GM23248 (cell line): ENCODE data around the gene TNKS2. TPM values are rescaled to one million over a fixed set of nuclear protein-coding genes. Genes with fewer than 3 reads are reported as not detected.

Experiments used
- DNase-seq: peaks from one replicate; pipeline ENCODE4 v3.0.0-alpha.2; 2015
- H2AFZ ChIP-seq: fragments of 200-600 bp; sonication (generic); 2 replicates; pipeline ENCODE4 v1.6.1; 2016; ENCODE audit warnings: antibody characterized with exemption
- H3F3A ChIP-seq: fragments of 200-600 bp; sonication (generic); 2 replicates; pipeline ENCODE4 v1.6.1; 2016; ENCODE audit warnings: mild to moderate bottlenecking, antibody characterized with exemption, mixed run types; ENCODE audit not compliant: insufficient read depth
- H3K27ac ChIP-seq: fragments of 200-600 bp; sonication (generic); 2 replicates; pipeline ENCODE4 v1.5.1; 2016; ENCODE audit warnings: mild to moderate bottlenecking
- H3K27me3 ChIP-seq: fragments of 200-600 bp; sonication (generic); replicated peaks from 2 replicates; pipeline ENCODE4 v1.6.1; 2016; ENCODE audit warnings: mild to moderate bottlenecking; ENCODE audit not compliant: insufficient read depth
- H3K36me3 ChIP-seq: fragments of 200-600 bp; sonication (generic); 2 replicates; pipeline ENCODE4 v1.6.1; 2016; ENCODE audit warnings: low read depth, mild to moderate bottlenecking
- H3K4me1 ChIP-seq: fragments of 200-600 bp; sonication (generic); 2 replicates; pipeline ENCODE4 v1.6.1; 2016; ENCODE audit warnings: mild to moderate bottlenecking; ENCODE audit not compliant: insufficient read depth
- H3K4me2 ChIP-seq: fragments of 200-600 bp; sonication (generic); one replicate; pipeline ENCODE4 v1.6.1; 2016; ENCODE audit warnings: mild to moderate bottlenecking; ENCODE audit not compliant: unreplicated experiment
- H3K4me3 ChIP-seq: fragments of 200-600 bp; sonication (generic); 2 replicates; pipeline ENCODE4 v1.5.1; 2016; ENCODE audit warnings: mild to moderate bottlenecking
- H3K79me2 ChIP-seq: fragments of 200-600 bp; sonication (generic); 2 replicates; pipeline ENCODE4 v1.6.1; 2016; ENCODE audit warnings: mild to moderate bottlenecking; ENCODE audit not compliant: insufficient read depth
- H3K9ac ChIP-seq: fragments of 200-600 bp; sonication (generic); 2 replicates; pipeline ENCODE4 v1.6.1; 2016; ENCODE audit warnings: mild to moderate bottlenecking
- H3K9me2 ChIP-seq: fragments of 200-600 bp; sonication (generic); 2 replicates; pipeline ENCODE4 v1.6.1; 2016; ENCODE audit warnings: mixed run types, mild to moderate bottlenecking, moderate library complexity; ENCODE audit not compliant: insufficient read depth
- H3K9me3 ChIP-seq: fragments of 200-600 bp; sonication (generic); one replicate; pipeline ENCODE4 v1.6.1; 2017; ENCODE audit warnings: low read depth
- H4K20me1 ChIP-seq: fragments of 200-600 bp; sonication (generic); 2 replicates; pipeline ENCODE4 v1.6.0; 2016; ENCODE audit not compliant: insufficient read depth
- EZH2 ChIP-seq: fragments of 200-600 bp; sonication (generic); IDR thresholded peaks from 2 replicates; pipeline ENCODE4 v1.6.1; 2018; ENCODE audit warnings: antibody characterized with exemption, mild to moderate bottlenecking; ENCODE audit not compliant: insufficient read depth, poor library complexity, severe bottlenecking
- EZH2phosphoT487 ChIP-seq: fragments of 200-600 bp; sonication (generic); IDR thresholded peaks from 2 replicates; pipeline ENCODE4 v1.6.1; 2018; ENCODE audit warnings: antibody characterized with exemption, moderate library complexity, mild to moderate bottlenecking, low read depth; ENCODE audit not compliant: insufficient read depth
- WGBS, 2 experiments: methylation state at CpG; one replicate each; pipeline ENCODE4 v1.1.6; 2015 to 2017; ENCODE audit warnings: low lambda C conversion rate in 2 of 2, low coverage in 1 of 2; ENCODE audit errors: missing lambda C conversion rate in 2 of 2; 5-methylcytosine and 5-hydroxymethylcytosine counted together
- in situ Hi-C: fragments of 300-500 bp; cut with MboI; formaldehyde crosslinking; loops from 2 replicates; pipeline ENCODE4 v1.15.0; 2020
- polyA plus RNA-seq: library from polyadenylated mRNA; unstranded; fragments of >200 nt; fragmentation: Nextera tagmentation; extraction: Ambion mirVana; gene quantifications from 2 replicates; pipeline ENCODE4 v1.2.1, GENCODE V29; 2016
- total RNA-seq: library from RNA; depleted of rRNA; stranded (reverse); fragments of >200 nt; shearing (Covaris generic); gene quantifications from 2 replicates; pipeline ENCODE4 v1.2.3, GENCODE V29; 2014

Gene TNKS2
- total and polyA plus RNA-seq, 2 experiments from 2014 or later, result 14.4 to 29.3 TPM

- in situ Hi-C loops, result no loop called here
- 68 to 77% methylated on average over 3 of the region's 3 CpGs for WGBS, 2 experiments
- DNase-seq, result no peak
- no peak overlapping the region for H3K4me3 ChIP-seq
- H3K9me2 ChIP-seq, result no peaks in the 10 kb centered on the region
- H3K9me3 ChIP-seq, result no peaks in the 10 kb centered on the region
- no peaks in the 10 kb centered on the region for H4K20me1 ChIP-seq
- TF ChIP-seq EZH2 (no peak), EZH2phosphoT487 (no peak)
- peaks cover 8% of the 10 kb centered on the region; the same call in 1 of the 2 replicates for H3F3A ChIP-seq
- H3K79me2 ChIP-seq, result no peaks in the 10 kb centered on the region
- no peak overlapping the region for H3K9ac ChIP-seq
- H3K4me2 ChIP-seq, result no peak overlapping the region
- H2AFZ ChIP-seq, result no peak overlapping the region
- no peaks in the 10 kb centered on the region for H3K36me3 ChIP-seq
- no peaks in the 10 kb centered on the region for H3K27me3 ChIP-seq
- H3K27ac ChIP-seq, result no peak overlapping the region
- H3K4me1 ChIP-seq, result peaks cover 1% of the 10 kb centered on the region
Observed at GRCh38 chr10:91896212-91896756, 98.1 kb downstream of the TNKS2 start.

DNA sequence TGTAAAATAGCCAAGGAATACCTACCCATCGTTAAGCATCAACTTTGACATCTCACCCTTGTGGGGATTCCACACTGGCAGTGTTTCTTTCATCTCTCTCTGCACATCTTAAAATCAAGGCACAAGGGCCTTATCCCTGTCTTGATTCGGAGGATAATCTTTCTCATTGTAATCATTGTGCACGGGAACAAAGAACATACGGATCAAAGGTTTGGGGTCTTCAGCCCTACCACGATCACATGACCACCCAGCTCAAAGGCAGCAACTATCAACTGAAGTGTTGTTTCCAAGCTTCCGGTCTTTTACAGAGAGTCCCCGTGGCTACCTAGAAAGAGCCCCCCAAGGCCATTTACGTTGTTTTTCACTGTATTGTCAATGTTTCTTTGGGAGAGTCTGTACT, 99.2 kb downstream of the TNKS2 start:
- no peak for TF ChIP-seq EZH2
- no peak for TF ChIP-seq EZH2phosphoT487
- H2AFZ ChIP-seq, result no peak overlapping the region
- H3K36me3 ChIP-seq, result no peaks in the 10 kb centered on the region
- no peak overlapping the region for H3K4me3 ChIP-seq
- WGBS, 2 experiments, result 56% methylated on average over 8 of the region's 8 CpGs
- in situ Hi-C loops, result no loop called here
- H3K9me2 ChIP-seq, result no peaks in the 10 kb centered on the region
- no peak overlapping the region for H3K4me2 ChIP-seq
- no peaks in the 10 kb centered on the region for H4K20me1 ChIP-seq
- peaks cover 13% of the 10 kb centered on the region for H3F3A ChIP-seq
- no peaks in the 10 kb centered on the region for H3K27me3 ChIP-seq
- no peak overlapping the region for H3K27ac ChIP-seq
- no peaks in the 10 kb centered on the region for H3K9me3 ChIP-seq
- H3K4me1 ChIP-seq, result peaks cover 11% of the 10 kb centered on the region
- H3K9ac ChIP-seq, result no peak overlapping the region
- DNase-seq, result no peak
- no peaks in the 10 kb centered on the region for H3K79me2 ChIP-seq

DNA sequence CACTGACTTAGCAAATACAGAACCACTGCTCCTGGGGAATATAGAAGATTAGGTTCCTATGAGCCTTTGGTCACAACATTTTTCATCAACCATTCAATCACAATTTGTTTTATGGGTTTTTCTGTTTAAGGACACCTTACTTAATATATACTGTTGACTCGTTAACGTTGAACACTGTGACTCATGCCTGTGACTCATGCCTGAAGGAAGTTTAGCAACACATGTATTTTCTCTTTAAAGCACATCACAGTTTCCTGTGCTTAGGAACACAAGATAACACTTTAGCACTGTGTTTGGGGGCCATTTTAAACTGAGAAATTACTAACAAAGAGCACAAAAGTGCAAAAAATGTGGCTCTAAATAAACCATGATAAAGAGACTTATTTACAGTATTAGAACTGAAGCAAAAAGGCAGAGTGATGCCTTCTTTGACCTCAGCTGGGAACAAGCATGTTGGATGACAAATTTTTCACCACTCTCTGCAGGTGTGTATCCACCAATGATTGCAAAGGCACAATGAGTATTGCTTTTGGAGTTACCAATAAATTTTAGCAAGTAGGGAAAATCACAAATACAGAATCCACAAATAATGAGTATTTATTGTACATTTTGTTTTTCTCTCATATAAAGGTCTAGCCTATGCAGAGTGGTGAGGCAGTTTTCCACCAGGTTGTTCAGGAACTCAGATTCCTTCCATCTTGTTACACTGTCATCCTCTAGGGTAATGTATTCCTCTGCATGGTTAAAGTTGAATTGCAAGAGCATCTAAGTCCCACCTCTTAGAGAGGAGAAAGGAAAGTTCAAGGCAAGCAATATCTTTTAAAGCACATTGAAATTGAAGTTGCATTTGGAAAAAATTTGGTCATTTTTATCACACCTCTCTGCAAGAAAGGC, 103.8 kb downstream of the TNKS2 start:
- H2AFZ ChIP-seq, result no peak overlapping the region
- in situ Hi-C loops, result loop anchor here (25.0 kb wide), 1 partner anchor 1015 kb away; no protein-coding TSS in a partner anchor
- H4K20me1 ChIP-seq, result no peaks in the 10 kb centered on the region
- peak; percentile 93 for DNase-seq
- no peak overlapping the region for H3K9ac ChIP-seq
- H3F3A ChIP-seq, result peaks cover 20% of the 10 kb centered on the region
- no peaks in the 10 kb centered on the region for H3K36me3 ChIP-seq
- no peaks in the 10 kb centered on the region for H3K79me2 ChIP-seq
- H3K9me2 ChIP-seq, result no peaks in the 10 kb centered on the region
- H3K4me2 ChIP-seq, result peak overlapping the region; percentile 30
- no peaks in the 10 kb centered on the region for H3K27me3 ChIP-seq
- H3K4me3 ChIP-seq, result no peak overlapping the region
- WGBS, 2 experiments, result 0 to 1% methylated on average over 2 of the region's 2 CpGs
- H3K27ac ChIP-seq, result peak overlapping the region; percentile 29
- H3K4me1 ChIP-seq, result peaks cover 11% of the 10 kb centered on the region
- no peak for TF ChIP-seq EZH2
- no peak for TF ChIP-seq EZH2phosphoT487
- no peaks in the 10 kb centered on the region for H3K9me3 ChIP-seq

- Histone ChIP-seq H3K4me2 (no peak overlapping the region), H3K4me3 (no peak overlapping the region), H3K27me3 (no peaks in the 10 kb centered on the region), H2AFZ (no peak overlapping the region), H3K9ac (no peak overlapping the region), H3K9me2 (no peaks in the 10 kb centered on the region), H3K36me3 (no peaks in the 10 kb centered on the region), H3K79me2 (no peaks in the 10 kb centered on the region), H4K20me1 (no peaks in the 10 kb centered on the region), H3F3A (peaks cover 10% of the 10 kb centered on the region), H3K9me3 (no peaks in the 10 kb centered on the region), H3K27ac (no peak overlapping the region), H3K4me1 (peaks cover 9% of the 10 kb centered on the region; the same call in 1 of the 2 replicates)
- WGBS, 2 experiments, result 44 to 45% methylated on average over 5 of the region's 5 CpGs
- TF ChIP-seq EZH2phosphoT487, result no peak
- TF ChIP-seq EZH2, result no peak
- DNase-seq, result peak; percentile 65
- in situ Hi-C loops, result loop anchor here (25.0 kb wide), 1 partner anchor 1020 kb away; no protein-coding TSS in a partner anchor
Observed at GRCh38 chr10:91907033-91907594, 108.9 kb downstream of the TNKS2 start.
